HEK293 (cell line): ENCODE data around the gene ASIC3.

Source experiments
- HIC1 ChIP-seq: fragments of 450-650 bp; formaldehyde crosslinking; IDR thresholded peaks from 2 replicates; pipeline ENCODE4 v1.5.1; 2016; ENCODE audit warnings: missing biosample characterization, missing genetic modification characterization
- KLF7 ChIP-seq: fragments of 450-650 bp; formaldehyde crosslinking; IDR thresholded peaks from 2 replicates; pipeline ENCODE4 v1.5.1; 2016; ENCODE audit warnings: missing biosample characterization, missing genetic modification characterization, borderline replicate concordance
- PRDM10 ChIP-seq: fragments of 450-650 bp; formaldehyde crosslinking; IDR thresholded peaks from 2 replicates; pipeline ENCODE4 v1.5.1; 2016; ENCODE audit warnings: missing biosample characterization, missing genetic modification characterization
- PRDM6 ChIP-seq: fragments of 450-650 bp; formaldehyde crosslinking; IDR thresholded peaks from 2 replicates; pipeline ENCODE4 v1.5.1; 2017; ENCODE audit warnings: missing biosample characterization, missing genetic modification characterization
- TCF7L2 ChIP-seq: IDR thresholded peaks from 2 replicates; pipeline ENCODE4 v1.6.1; 2011; ENCODE audit warnings: low read depth, mild to moderate bottlenecking, inconsistent platforms, low read length, moderate library complexity, borderline replicate concordance
- WT1 ChIP-seq: fragments of 450-650 bp; formaldehyde crosslinking; IDR thresholded peaks from 2 replicates; pipeline ENCODE4 v1.5.1; 2016; ENCODE audit warnings: missing biosample characterization, missing genetic modification characterization
- ZBTB20 ChIP-seq: fragments of 450-650 bp; formaldehyde crosslinking; IDR thresholded peaks from 2 replicates; pipeline ENCODE4 v1.5.1; 2016; ENCODE audit warnings: missing biosample characterization, missing genetic modification characterization
- ZBTB7A ChIP-seq: fragments of 450-650 bp; formaldehyde crosslinking; IDR thresholded peaks from 2 replicates; pipeline ENCODE4 v1.5.1; 2016; ENCODE audit warnings: low read depth, missing biosample characterization, missing genetic modification characterization
- ZNF114 ChIP-seq: fragments of 450-650 bp; formaldehyde crosslinking; IDR thresholded peaks from 2 replicates; pipeline ENCODE4 v1.5.0; 2017; ENCODE audit warnings: missing biosample characterization, missing genetic modification characterization
- ZNF280D ChIP-seq: fragments of 450-650 bp; formaldehyde crosslinking; IDR thresholded peaks from 2 replicates; pipeline ENCODE4 v1.5.1; 2016; ENCODE audit warnings: missing biosample characterization, missing genetic modification characterization
- ZNF341 ChIP-seq: fragments of 450-650 bp; formaldehyde crosslinking; IDR thresholded peaks from 2 replicates; pipeline ENCODE4; 2016; ENCODE audit warnings: low read depth, missing biosample characterization, missing genetic modification characterization
- ZNF513 ChIP-seq: fragments of 450-650 bp; IDR thresholded peaks from 2 replicates; pipeline ENCODE4 v1.5.1; 2018; ENCODE audit warnings: missing biosample characterization, missing genetic modification characterization
- ZNF558 ChIP-seq: fragments of 450-650 bp; formaldehyde crosslinking; IDR thresholded peaks from 2 replicates; pipeline ENCODE4 v1.5.1; 2016; ENCODE audit warnings: missing biosample characterization, missing genetic modification characterization
- ZNF585B ChIP-seq: fragments of 450-650 bp; formaldehyde crosslinking; IDR thresholded peaks from 2 replicates; pipeline ENCODE4 v1.5.1; 2016; ENCODE audit warnings: missing biosample characterization, missing genetic modification characterization
- ZNF621 ChIP-seq: fragments of 450-650 bp; formaldehyde crosslinking; IDR thresholded peaks from 2 replicates; pipeline ENCODE4 v1.5.1; 2017; ENCODE audit warnings: missing biosample characterization, missing genetic modification characterization
- ZNF707 ChIP-seq: fragments of 450-650 bp; formaldehyde crosslinking; IDR thresholded peaks from 2 replicates; pipeline ENCODE4 v1.5.1; 2016; ENCODE audit warnings: missing biosample characterization, missing genetic modification characterization
- ZNF777 ChIP-seq: fragments of 450-650 bp; formaldehyde crosslinking; IDR thresholded peaks from 2 replicates; pipeline ENCODE4 v1.5.1; 2017; ENCODE audit warnings: missing biosample characterization, missing genetic modification characterization, borderline replicate concordance

ASIC3 gene

GRCh38 chr7:151075978-151076426, 27.7 kb downstream of the ASIC3 start (continued):
- TF ChIP-seq ZNF513 (tag by site-specific recombination) (peak; percentile 61), ZNF707 (no peak), ZNF114 (tag by site-specific recombination) (no peak), ZBTB20 (tag by site-specific recombination) (no peak), ZBTB7A (tag by site-specific recombination) (no peak), ZNF621 (tag by site-specific recombination) (no peak), TCF7L2 (no peak), WT1 (tag by site-specific recombination) (peak; percentile 56; the same call in 1 of the 2 replicates), HIC1 (tag by site-specific recombination) (peak; percentile 16; the same call in 1 of the 2 replicates), ZNF558 (tag by site-specific recombination) (no peak), ZNF585B (no peak), ZNF341 (tag by site-specific recombination) (0 out of 2 replicates have a peak, but pooled peaks have one; percentile 28), KLF7 (tag by site-specific recombination) (0 out of 2 replicates have a peak, but pooled peaks have one; percentile 18), PRDM6 (tag by site-specific recombination) (no peak), PRDM10 (tag by site-specific recombination) (no peak), ZNF280D (tag by site-specific recombination) (no peak), ZNF777 (no peak)
- TF ChIP-seq, all 188 proteins: peak for 6
